Activated CD4-positive, alpha-beta T cell treated with anti-CD3 and anti-CD28 coated beads, Interleukin-2, amount 50 U/mL, for 24 hours (primary cell): ENCODE data around the gene METTL26.

ENCODE experiments used
- DNase-seq, 2 donors: peaks; one replicate each; pipeline ENCODE4 v3.0.0-alpha.2; 2020; ENCODE audit warnings: low read depth in 1 of 2, low spot score in 1 of 2

METTL26 gene

DNA sequence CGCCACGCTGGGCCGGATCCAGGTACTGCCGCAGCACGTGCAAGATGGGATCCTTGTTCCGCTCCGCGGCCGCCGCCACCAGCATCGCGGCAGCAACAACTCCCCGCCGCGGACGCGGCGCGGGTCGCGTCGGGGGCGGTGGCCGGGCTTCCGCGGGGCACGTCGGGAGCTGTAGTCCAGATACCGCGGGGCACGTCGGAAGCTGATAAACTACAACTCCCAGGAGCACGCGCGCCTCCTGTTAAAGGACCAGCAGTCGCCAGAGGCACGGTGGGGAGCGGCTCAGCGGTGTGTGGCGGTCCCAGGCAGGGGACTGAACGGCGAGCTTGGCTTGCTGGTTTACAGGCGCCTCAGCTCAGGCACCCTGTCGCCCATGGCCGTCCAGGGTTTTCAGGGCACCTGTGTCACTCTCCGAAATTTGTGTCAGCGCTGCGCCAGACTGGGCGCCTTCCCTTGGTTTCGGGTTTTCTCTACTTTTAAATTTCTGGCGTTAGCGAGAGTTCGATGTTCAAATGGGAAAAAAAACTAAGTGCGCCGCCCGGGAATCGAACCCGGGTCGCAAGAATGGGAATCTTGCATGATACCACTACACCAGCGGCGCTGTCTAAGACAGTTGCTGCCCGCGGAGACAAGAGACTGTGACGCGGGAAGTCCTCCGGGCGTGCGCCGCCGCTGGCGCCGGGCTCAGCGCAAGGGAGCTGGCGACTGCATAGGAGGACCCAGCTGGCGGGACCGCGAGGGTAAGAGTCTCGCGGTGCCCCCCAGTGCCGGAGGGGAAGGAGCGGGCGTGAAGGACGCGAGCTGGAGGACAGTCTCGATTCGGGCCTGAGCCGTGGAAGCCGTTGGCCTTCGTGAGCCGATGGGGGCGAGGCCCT lies at the start of gene METTL26:
Gene METTL26, minus strand, starts transcription at position 100 of the 875 bp plus-strand sequence. Its CDS starts 15 bp downstream, at position 85.
- peak; percentile 91 to 98 for DNase-seq

DNA sequence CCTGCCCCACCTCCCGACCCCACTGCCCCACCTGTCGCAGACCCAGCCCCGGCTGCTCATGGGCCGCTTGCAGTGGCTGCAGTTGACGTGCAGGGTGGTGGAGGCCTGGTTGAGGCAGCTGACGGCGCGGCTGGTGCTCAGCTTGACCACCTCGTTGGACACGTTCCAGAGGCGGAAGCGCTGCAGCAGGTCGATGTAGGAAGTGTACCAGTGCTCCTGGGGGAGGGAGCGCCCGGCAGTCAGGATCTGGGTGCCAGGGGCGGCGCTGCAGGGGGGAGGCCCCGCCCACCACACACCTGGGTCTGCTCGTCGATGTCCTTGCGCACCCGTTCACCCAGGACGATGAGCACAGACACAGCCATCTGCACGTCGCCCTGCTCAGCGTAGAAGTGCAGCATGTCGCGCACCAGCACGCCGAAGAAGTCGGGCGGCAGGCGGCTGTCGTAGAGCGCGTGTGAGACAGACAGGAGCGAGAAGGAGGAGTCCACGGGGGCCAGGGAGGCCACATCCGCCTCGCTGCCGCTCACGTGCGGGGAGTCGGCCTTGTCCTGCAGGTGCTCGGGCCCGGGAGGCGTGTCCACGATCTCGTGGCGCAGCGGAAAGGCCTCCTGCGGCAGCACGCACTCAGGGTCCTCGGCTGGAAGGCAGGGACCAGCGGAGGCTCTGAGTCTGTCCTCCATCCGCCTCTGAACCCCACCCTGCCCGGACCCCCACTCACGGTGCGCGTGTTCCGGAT lies 49.0 kb upstream of the METTL26 start:
- DNase-seq = no peak

DNA sequence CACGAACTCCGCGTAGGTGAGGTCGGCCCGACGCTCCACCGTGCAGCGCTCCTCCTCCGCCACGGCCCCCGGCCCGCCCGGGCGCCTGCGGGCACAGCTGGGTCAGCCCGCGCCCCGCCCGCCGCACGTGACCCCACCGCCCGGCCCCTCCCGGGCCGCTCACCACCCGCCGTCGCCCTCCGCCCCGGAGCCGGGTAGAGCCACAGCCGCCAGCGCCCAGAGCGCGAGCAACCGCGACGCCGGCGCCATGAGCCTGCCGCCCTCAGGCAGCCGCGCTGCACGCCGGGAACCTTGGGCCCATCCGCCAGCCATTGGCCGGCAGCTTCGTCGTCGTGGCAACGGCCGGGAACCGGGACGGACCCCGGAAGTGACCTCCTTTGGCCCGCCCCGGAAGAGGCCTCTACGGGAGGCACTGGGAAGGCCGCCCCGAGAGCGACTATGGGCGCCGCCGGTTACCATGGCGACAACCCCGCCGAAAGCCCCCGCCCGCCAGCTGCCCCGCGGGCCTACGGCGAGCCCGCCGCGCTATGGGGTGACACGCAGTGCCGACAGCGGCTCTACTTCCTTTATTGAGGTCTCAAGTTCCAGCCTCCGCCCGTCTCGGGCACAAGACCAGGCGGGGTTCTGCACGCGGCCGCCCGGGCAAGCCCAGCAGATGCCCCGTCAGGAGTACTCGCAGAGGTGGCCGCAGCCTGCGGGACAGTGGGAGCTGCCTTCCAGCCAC lies 48.1 kb upstream of the METTL26 start, which contains the start of gene JMJD8:
Gene JMJD8, minus strand, starts transcription at position 264 of the 724 bp plus-strand sequence. Its CDS starts 15 bp downstream, at position 249.
- peak; percentile 92 to 96 for DNase-seq

DNA sequence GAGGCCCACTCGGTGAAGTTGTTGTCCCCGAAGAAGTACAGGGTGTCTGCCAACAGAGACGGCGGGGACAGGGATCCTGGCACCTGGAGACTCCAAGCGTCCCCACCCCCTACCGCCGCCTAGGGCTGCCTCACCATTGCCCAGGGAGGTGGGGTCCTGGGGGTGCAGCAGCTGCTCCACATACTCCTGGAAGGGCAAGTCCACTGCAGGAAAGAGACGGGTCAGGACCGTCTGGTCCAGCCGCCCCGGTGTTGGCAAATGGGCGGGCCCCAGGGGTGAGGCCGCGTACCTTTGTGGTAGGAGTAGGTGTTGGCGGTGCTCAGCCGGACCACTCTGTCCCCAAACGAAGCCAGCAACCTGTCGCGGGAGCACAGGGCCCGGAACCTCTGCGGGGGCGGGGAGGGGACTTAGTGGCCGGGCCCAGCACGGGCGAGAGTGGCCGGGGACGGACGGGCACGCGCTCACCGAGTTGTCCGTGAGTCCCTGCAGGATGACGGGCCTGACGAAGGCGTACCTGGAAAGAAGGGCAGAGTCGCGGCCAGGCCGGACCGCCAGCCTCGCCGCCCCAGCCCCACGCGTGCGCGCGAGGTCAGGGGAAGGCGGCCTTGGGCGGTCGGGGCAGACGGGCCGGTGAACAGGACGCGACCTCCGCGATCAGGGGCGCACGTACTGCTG lies 47.4 kb upstream of the METTL26 start:
- DNase-seq = no peak

DNA sequence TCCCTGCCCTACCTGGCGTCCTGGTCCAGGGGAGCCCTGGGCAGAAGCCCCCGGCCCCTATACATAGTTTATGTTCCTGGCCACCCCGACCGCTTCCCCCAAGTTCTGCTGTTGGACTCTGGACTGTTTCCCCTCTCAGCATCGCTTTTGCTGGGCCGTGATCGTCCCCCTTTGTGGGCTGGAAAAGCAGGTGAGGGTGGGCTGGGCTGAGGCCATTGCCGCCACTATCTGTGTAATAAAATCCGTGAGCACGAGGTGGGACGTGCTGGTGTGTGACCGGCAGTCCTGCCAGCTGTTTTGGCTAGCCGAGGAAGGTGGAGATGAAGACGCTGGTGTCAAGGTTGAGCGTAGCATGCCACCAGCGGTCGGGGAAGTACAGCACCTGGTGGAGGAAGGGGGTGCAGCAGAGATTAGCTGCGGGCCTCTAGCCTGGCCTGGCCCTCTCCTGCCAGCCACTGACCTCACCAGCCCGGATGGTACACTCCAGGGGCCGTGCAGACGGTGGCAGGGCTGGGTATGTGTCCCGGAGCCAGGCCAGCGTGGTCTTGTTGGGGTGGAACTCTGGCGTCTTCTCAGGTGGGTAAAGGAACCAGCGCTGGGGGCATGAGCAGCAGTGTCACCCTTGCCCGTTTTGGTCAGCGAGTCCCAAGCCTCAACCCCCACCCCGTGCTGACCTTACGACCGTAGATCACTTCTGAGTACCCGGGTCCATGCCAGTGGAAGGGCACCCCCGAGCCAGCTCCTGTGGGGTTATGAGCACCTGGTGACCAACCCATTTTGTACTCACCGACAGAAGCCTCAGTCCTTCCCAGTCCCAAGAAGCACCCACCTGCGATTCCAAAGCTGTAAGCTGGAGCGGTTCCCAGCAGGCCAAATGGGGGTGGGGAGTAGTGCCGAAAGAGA lies 46.6 kb upstream of the METTL26 start:
- DNase-seq = no peak

DNA sequence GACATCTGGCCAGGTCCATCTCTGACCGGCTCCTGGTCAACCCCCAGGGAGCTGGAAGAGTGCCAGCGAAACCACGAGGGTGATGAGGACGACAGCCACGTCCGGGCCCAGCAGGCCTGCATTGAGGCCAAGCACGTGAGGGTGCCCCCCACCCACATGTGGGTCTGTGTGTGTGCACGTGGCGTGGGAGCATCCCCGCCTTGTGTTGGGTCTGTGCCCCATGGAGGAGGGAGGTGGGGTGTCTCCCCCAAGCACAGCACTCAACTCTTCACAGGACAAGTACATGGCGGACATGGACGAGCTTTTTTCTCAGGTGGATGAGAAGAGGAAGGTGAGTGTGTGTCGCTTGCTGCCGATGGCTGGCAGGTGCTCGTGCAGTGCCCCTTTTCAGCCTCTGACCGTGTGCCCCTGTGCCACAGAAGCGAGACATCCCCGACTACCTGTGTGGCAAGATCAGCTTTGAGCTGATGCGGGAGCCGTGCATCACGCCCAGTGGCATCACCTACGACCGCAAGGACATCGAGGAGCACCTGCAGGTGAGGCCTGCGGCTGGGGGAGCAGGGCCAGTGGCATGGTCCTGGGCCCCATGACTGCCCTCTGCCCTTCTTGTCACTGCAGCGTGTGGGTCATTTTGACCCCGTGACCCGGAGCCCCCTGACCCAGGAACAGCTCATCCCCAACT lies 45.8 kb upstream of the METTL26 start:
- DNase-seq = no peak

DNA sequence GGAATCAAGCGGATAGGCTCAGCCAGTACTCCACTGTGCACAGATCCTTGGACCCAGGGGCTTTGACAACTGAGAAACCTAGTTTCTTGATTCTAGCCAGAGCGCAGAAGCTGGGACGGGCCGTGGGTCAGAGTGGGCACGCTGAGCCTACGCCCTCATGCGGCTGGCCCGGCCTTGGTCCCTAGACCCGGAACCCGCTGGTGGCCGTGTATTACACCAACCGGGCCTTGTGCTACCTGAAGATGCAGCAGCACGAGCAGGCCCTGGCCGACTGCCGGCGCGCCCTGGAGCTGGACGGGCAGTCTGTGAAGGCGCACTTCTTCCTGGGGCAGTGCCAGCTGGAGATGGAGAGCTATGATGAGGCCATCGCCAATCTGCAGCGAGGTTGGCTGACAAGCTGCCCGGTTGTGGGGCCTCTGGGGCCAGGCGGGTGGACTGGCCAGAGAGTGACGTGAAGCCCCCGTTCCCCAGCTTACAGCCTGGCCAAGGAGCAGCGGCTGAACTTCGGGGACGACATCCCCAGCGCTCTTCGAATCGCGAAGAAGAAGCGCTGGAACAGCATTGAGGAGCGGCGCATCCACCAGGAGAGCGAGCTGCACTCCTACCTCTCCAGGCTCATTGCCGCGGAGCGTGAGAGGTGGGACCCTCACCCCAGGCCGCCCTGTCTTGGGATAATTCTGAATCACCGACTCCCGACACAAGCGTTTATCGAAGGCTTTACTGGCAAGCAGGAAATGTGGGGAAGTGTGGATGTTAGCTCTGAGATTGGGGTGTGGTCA lies 45.1 kb upstream of the METTL26 start:
- no peak for DNase-seq

DNA sequence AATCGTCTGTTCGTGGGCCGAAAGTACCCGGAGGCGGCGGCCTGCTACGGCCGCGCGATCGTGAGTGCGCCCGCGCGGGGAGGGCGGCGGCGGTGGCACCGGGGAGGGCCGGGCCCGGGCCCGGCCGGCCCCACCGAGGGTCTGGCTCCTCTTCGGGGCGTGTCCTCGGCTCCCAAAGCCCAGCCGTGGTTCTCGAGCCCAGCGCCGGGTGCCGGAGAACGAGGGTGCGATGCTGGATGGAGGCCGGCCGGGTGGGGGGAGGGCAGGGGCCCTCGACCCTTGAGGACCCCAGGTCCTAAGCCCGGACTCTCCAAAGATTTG lies 44.5 kb upstream of the METTL26 start:
- DNase-seq = no peak

DNA sequence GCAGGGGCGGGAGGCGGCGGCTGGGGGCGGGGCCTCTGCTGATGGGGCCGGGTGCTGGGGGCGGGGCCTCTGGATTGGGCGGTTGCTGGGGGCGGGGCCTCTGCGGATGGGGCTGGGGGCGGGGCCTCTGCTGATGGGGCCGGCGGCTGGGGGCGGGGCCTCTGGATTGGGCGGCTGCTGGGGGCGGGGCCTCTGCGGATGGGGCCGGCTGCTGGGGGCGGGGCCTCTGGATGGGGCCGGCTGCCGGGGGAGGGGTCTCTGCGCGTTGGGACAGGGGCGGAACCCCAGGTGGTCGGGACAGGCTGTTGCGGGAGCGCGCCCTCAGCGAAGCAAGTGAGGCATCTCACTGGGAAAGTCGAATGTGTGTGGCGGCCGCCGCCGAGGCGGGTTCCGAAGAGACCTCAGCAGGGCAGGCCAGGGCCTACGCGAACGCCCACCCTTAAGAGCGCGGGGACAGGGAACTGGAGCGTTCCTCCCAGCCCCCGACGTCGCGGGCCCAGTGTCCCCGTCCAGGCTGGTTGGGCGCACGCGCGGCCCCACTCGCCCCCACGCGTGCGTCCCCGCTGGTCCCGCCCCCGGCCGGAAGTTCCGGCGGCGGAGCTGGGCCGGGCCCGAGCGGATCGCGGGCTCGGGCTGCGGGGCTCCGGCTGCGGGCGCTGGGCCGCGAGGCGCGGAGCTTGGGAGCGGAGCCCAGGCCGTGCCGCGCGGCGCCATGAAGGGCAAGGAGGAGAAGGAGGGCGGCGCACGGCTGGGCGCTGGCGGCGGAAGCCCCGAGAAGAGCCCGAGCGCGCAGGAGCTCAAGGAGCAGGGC lies 43.9 kb upstream of the METTL26 start, which contains the start of gene STUB1:
Gene STUB1, plus strand, starts transcription at position 597 of the 811 bp plus-strand sequence. Its CDS starts 116 bp downstream, at position 713.
- DNase-seq = peak; percentile 78 to 84

DNA sequence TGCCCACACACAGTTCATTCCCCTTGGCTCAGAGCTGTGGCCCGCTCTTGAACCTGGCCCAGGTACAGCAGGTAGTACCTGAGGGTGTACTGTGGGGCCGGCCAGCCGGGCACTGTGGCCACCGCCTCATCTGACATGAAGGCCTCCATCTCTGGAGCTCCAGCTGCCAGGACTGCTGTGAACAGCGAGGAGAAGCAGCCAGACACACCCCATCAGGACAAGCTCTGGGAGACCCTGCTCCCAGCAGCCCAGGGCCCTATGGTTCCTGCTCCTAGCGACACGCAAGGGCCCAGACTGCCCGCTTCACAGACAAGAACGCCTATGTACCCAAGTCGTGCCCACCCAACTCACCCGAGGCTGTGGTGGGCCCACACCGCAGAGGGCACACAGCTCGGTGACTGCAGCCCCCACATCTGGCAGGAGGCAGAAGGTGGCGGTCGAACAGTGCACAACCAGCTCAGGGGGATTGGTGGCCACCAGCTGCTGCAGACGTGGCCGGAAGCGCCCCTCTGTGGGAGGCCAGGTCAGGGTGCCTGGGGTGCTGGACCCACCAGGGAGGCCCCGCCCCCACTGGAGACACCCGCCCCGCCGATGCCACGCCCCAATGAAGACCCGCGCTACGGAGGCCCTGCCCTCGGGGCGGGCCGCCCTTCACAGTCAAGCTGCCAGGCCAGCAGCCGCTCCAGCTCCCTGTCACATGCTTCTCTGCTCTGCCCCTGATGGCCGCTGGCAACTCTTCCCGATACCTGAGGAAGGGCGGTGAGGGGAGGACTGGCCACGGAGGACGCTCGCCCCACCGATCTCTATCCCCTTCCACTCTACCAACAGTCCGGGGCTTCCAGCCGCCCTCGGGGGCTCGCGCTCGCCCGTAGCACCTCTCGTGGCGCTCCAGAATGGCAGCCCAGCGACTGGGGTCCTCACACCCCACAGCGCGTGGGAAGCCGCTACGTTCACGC lies 43.0 kb upstream of the METTL26 start:
- no peak for DNase-seq

DNA sequence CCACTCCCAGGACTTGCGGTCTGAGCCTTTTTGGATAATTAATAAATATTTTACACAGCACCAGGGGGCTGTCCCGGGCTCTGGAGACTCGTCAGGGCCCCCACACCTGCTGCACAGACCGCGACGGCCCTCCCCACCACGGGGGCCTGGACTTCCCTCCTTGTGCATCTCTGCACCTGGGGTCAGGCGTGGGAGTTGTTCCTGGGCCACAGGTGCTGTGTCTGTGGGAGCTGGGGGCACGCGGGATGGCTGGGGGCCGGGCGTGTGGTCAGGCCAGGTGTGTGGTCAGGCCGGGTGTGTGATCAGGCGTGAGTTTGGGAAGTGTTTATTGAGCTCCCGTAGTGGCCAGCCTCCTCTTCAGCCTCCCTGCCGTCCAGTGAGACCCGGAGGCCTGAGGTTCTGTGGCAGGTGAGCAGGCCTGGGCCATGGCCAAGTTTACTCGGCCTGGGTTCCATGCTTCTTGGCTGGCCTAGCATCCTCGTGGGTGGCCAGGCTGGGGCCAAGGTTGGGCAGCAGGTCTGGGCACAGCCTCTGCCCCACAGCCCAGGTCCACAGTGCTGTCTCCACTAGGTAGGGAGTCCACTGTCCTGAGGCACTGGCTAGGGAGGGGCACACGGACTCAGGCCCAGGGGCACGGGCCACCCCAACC lies 42.2 kb upstream of the METTL26 start:
- DNase-seq = no peak

DNA sequence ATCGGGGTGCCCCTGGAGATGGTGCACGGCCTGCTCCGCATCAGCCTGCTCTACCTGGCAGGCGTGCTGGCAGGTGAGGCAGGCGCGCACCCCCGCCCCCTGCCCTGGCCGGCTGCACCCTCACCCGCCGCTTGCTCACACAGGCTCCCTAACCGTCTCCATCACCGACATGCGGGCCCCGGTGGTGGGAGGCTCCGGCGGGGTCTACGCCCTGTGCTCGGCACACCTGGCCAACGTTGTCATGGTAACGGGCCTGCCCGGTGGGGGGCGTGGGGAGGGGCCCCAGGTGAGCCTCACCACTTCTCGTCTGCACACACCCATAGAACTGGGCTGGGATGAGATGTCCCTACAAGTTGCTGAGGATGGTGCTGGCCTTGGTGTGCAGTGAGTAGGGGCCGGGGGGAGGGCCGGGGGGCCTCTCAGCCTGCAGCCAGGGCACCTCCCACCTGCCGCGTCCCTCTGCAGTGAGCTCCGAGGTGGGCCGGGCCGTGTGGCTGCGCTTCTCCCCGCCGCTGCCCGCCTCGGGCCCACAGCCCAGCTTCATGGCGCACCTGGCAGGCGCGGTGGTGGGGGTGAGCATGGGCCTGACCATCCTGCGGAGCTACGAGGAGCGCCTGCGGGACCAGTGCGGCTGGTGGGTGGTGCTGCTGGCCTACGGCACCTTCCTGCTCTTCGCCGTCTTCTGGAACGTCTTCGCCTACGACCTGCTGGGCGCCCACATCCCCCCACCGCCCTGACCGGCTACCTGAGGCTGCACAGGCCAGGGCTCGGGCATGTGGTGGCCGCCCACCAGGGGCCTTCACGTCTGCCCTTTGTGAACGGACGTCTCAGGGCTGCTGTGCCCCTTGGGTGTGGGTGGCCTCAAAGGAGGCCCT lies 41.4 kb upstream of the METTL26 start:
- DNase-seq = no peak

DNA sequence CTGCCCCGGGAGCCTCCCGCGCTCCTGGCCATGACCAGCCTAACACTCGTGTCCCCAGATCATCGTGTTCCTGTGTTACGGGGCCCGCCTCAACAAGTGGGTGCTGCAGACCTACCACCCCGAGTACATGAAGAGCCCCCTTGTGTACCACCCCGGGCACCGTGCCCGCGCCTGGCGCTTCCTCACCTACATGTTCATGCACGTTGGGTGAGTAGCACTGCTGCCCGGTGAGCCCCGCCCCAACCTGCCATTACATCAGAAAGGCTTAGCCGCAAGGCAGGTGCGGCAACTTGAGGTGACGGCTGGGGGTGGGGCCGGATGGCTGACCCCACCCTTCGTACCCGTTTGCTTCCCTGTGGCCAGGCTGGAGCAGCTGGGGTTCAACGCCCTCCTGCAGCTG lies 40.8 kb upstream of the METTL26 start:
- no peak for DNase-seq

DNA sequence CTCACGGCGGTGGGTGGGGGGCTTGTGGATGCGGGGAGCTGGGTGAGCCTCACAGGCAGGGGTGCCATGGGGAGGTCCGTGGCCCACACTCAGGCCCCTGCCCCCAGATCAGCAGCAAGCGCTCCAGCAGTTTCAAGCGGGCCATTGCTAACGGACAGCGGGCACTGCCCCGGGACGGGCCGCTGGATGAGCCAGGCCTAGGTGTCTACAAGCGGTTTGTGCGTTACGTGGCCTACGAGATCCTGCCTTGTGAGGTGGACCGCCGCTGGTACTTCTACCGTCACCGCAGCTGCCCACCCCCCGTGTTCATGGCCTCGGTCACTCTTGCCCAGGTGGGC lies 40.4 kb upstream of the METTL26 start:
- no peak for DNase-seq

DNA sequence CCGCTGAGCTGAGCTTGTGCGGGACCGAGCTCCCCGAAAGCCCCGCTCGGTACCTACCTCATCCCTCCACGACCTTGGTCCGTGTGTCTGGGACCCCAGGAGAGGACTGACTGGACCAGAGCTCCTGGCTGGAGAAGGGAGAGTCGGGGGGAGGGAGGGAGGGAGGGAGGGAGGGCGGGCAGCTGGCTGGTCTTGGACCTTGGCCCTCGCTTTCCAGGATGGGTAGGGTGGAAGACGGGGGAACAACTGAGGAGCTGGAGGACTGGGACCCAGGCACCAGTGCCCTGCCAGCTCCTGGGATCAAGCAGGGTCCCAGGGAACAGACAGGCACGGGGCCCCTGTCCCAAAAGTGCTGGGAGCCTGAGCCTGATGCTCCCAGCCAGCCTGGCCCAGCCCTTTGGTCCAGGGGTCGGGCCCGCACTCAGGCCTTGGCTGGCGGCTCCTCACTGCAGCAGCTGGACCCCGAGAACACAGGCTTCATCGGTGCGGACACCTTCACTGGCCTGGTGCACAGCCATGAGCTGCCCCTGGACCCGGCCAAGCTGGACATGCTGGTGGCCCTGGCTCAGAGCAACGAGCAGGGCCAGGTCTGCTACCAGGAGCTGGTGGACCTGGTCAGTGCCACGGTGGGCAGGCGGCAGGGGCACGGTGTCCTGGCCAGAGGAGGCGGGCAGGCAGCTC lies 39.9 kb upstream of the METTL26 start:
- no peak for DNase-seq
